NCI-H1092 (cell line): ENCODE measurements around the gene AIRE.
"Not testable (repeated sequence)": the region's sequence is repeated elsewhere in the genome, so short reads cannot be mapped to it uniquely, and the experiment has no call there.

ENCODE experiments used
- DNase-seq: peaks from one replicate; lab custom pipeline; 2025; lab: John Stamatoyannopoulos, UW

The AIRE gene

GRCh38 chr21:44291936-44292811 is 6.5 kb downstream of the AIRE start:
- DNase-seq = no peak

- no peak for DNase-seq
Measured at GRCh38 chr21:44292812-44293195, 7.1 kb downstream of the AIRE start.

GRCh38 chr21:44293551-44294231 is 8.0 kb downstream of the AIRE start:
- no peak for DNase-seq

- DNase-seq = peak; percentile 30
Measured at GRCh38 chr21:44294391-44295162, 8.9 kb downstream of the AIRE start.

- no peak for DNase-seq
Measured at GRCh38 chr21:44295163-44295573, 9.5 kb downstream of the AIRE start.

GRCh38 chr21:44295646-44296045 is 10.0 kb downstream of the AIRE start:
- no peak for DNase-seq

GRCh38 chr21:44296103-44296519 is 10.4 kb downstream of the AIRE start:
- no peak for DNase-seq

GRCh38 chr21:44296916-44297315 is 11.2 kb downstream of the AIRE start:
- DNase-seq = no peak

- peak; percentile 70 for DNase-seq
Measured at GRCh38 chr21:44297525-44298290, 12.0 kb downstream of the AIRE start.

GRCh38 chr21:44298301-44298700 is 12.6 kb downstream of the AIRE start:
- DNase-seq = no peak

GRCh38 chr21:44299085-44299457 is 13.4 kb downstream of the AIRE start:
- DNase-seq = no peak

- DNase-seq = no peak
Measured at GRCh38 chr21:44299458-44300261, 14.0 kb downstream of the AIRE start, which contains the start of gene PFKL. Gene PFKL (plus strand): TSS chr21:44300053. CDS start chr21:44300106, 53 bp downstream.

- no peak for DNase-seq
Measured at GRCh38 chr21:44300262-44300959, 14.7 kb downstream of the AIRE start.

- DNase-seq = no peak
Measured at GRCh38 chr21:44301141-44301540, 15.5 kb downstream of the AIRE start.

GRCh38 chr21:44301961-44302406 is 16.3 kb downstream of the AIRE start:
- peak; percentile 45 for DNase-seq

GRCh38 chr21:44302573-44303401 is 17.1 kb downstream of the AIRE start:
- not testable (repeated sequence) for DNase-seq

- no peak for DNase-seq
Measured at GRCh38 chr21:44303490-44303981, 17.9 kb downstream of the AIRE start.

GRCh38 chr21:44304011-44304616 is 18.4 kb downstream of the AIRE start:
- no peak for DNase-seq

- peak; percentile 35 for DNase-seq
Measured at GRCh38 chr21:44304877-44305293, 19.2 kb downstream of the AIRE start.
